HS-5 (cell line): ENCODE results near the gene PIWIL4.
"Not testable (repeated sequence)": the region's sequence is repeated elsewhere in the genome, so short reads cannot be mapped to it uniquely, and the experiment has no call there.

Source experiments
- DNase-seq: peaks from one replicate; pipeline ENCODE4 v3.0.0-alpha.2; 2012; ENCODE audit warnings: low read depth

Gene PIWIL4

DNA sequence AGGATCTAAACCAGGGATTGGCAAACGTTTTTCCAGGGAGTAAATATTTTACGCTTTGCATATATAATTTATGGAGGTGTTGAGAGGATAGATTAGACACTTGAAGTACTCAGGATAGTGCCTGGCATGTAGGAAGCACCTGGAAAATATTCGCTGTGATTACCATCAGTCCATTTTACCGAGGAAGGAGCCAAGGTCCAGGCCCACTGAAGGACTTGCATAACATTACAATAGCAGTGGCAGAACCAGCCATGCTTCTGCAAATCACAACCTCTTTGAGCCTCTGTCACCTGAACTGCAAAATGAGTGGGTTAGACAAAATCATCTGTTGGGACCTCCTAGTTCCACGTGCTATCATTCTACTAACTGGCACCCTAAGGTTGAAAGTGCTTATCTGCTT lies 18.0 kb upstream of the PIWIL4 start:
- DNase-seq, result no peak

DNA sequence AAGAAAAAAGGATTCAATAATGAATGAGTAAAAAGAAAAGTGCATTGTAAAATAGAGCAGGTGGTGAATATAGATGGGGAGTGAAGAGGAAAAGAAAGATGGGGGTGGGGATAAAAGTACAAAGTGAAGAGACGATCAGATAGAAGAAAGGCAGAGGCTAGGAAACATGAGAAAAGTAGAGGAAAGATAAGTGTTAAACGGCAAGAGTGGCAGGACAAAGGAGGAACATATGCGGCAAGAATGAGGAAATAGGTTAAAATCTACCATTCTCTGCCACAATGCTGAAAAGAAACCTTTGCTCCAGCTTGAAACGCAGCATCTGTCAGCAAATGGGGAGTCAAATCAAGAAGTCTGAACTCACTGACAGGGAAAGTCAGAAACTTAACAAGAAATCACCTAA lies 16.7 kb upstream of the PIWIL4 start:
- DNase-seq, result no peak

DNA sequence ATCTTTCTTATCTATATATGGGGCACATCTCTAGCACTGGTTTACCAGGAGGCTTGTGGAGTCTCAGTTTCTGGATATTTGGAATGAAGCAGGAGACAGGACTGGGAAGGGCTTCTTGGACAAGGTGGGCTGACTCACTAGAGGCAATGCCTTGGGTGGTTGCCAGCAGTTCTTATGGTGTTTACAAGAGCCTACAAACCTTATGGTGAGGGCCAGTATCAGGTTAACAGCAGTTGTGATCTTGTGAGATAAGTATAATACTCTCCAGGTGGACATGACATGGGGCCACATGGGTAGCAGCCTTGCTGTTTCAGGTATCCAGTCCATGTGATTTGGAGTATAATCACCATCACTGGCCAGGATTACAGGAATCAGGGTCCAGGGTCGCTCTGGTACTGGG lies 13.2 kb upstream of the PIWIL4 start:
- DNase-seq, result no peak

DNA sequence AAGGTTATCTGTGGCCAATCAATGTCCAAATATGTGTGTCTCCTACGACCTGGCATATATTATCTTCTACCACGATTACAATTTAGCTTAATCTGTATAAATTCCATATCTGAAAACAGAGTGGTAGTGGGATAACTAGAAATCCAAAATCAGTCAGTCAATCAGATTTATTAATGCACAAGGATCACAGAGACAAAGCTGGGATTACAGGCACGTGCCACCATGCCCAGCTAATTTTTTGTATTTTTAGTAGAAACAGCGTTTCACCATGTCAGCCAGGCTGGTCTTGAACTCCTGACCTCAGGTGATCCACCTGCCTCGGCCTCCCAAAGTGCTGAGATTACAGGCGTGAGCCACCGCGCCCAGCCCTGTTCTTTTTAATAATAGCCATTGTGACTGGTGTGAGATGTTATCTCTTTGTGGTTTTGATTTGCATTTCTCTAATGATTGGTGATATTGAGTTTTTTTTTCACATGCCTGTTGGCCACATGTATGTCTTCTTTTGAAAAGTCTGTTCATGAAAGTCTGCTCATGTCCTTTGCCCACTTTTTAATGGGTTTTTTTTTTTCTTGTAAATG lies 11.3 kb upstream of the PIWIL4 start:
- not testable (repeated sequence) for DNase-seq

DNA sequence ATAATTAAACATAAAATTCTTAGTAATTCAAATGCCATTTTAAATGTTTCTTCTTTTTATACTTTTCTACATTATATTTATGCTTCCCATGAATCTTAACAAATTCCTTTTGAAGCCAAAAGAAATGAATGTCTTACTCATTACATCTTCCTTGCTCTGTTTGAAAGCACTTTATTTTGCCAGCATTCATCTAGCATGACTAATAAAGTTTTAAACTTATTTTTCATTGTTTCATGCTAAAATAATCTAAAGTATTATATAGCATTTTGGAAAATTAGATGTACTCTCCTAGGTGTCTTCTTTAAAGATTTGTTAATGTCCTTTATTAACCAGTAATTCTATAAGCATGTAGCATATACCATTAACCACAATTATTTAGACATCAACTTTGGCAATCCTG lies 9.7 kb upstream of the PIWIL4 start:
- no peak for DNase-seq

DNA sequence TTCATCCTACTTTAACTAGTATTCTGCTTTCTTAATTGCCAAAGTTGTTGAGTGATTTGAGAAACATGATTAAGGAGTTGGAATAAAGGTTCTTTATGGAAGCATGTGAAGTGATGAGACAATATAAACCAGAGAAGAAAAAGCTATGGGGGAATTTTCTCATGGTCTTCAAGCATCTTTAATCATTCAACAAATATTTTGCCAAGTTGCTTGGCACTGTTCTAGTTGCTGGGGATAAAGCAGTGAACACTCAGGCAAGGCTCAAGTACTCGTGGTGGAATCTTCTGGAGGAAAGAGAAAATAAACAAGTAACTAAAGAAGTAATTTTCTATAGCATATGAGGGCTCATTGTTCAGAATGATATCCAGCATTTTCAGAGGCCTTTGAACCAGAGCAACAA lies 9.2 kb upstream of the PIWIL4 start:
- no peak for DNase-seq

DNA sequence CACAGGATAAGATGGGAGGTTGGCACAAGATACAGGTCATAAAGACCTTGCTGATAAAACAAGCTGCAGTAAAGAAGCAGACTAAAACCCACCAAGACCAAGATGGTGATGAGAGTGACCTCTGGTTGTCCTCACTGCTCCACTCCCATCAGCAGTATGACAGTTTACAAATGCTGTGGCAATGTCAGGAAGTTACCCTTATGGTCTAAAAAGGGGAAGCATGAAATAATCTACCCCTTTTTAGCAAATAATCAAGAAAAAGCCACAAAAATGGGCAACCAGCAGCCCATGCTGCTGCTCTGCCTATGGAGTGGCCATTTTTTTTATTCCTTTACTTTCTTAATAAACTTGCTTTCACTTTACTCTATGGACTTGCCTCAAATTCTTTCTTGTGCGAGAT lies 8.7 kb upstream of the PIWIL4 start:
- no peak for DNase-seq

DNA sequence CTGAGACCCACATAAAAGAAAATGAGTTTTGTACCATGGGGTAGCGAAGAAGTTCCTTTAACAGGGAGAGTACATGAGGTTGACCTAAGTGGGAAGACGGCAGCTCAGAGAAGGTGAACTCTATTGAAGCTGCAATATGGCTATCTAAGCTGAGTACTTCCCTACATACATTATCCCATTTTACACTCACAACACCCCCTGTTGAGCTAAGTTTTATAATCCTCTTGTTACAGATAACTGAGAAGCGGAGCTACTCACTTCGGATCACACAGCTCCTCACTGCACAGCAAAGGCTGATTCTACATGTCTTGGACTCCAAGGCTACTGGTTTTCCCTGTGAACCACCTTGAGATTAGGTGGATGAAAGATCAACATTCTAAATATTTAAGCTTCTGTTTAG lies 8.2 kb upstream of the PIWIL4 start:
- DNase-seq, result no peak

DNA sequence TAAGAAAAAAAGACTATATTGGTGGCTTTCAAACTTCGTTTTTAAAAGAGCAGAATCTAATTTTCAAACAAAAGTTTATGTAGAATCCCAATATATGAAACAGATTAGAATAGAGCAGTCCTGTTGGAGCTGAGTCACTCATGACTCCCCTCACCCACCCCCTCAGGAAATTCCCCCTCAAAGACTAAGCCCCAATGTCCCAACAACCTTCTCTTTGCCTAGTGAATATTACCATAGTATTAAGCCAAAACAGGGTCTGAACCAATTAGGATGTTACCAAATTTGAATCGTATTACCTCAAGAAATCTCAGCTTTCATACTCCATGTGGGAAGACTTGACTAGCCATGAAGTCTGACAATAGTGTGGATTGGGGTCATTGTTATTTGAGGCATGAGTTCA lies 7.8 kb upstream of the PIWIL4 start:
- no peak for DNase-seq

DNA sequence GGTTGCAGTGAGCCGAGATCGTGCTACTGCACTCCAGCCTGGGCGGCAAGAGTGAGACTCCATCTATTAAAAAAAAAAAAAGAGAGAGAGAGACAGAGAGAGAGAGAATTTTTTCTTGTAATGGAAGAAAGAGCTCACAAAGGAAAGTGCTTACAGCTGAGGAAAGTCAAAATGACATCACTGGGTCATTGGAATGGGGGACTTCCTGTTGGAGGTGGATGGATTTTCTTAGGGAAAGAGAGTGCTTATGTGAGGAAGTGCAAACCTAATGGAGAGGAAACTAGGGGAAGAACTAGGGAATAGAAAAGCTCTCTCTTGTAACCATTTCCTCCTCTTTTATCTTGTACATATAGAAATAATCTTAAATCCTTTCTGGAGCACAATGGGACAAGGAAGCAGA lies 6.3 kb upstream of the PIWIL4 start:
- DNase-seq, result no peak

DNA sequence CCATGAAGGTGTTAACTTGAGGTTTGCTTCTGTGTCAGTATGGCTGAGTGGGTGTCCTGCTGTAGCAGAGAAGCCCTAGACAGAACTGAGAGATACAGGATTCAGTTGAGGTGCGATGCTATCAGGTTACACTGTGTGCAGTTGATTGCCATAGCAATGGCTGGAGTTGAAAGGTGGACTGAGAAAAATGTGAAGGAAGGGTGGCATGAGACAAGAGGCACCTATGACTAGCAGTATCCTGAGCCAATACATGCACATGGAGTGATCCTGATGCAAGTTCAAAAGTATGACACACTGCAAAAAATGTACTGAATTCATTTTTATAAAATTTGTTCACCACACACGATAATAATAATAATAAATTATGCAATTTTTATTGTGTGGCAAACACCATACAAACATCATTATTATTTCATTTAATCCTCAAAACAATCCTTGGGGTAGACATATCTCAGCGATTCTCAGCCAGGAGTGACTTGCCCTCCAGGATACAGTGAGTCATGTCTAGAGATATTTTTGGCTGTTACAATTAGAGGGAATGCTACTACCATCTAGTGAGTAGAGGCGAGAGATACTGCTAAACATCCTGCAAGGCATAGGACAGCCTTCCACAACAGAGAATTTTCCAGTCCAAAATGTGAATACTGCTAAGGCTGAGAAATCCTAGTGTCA lies 3.9 kb upstream of the PIWIL4 start:
- DNase-seq, result peak; percentile 53

DNA sequence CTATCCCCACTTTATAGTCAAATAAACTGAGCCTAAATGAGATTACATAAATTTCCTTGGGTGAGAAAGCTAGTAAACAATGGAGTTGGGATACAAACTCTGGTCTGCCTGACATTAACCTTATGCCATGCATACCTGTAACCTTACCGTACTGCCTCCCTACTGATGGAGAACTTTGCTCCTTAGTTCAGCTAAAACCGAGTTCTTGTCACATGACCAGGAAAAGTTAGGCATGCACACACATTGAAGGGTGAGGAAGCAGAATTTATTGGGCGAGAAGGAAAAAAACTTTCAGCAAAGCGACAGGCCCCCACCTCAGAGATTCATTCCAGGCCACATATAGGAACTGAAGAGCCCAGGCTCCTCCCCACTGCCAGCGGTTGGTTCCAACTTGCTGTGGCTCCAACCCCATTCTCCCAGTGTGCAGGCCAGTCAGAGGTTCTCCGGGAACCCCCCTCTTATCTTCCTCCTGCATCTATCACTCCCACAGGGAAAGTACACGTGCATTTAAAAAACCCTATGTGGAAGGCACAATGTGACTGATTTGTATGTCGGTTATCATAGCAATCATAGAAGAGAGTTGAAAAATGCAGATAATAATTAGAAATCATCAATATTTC lies 3.2 kb upstream of the PIWIL4 start:
- no peak for DNase-seq

DNA sequence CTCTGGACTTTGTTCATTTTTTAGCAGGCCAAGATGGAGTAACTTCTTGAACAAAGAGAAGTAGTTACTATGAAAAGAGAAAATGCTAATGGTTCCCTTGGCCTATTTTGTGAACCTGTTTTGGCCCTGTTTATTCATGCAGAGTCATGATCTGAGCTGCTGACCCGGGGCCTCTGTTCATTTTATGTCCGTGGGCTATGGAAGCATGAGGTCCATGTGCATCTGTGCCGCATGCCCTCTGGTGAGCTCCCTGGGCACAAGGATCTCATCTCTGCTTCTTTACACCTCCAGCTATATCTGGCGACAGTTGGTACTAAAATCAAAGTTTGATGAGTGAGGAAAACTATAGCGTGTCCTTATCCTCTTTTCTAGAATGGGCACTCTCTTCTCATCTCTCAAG lies 1.0 kb downstream of the PIWIL4 start:
- no peak for DNase-seq

DNA sequence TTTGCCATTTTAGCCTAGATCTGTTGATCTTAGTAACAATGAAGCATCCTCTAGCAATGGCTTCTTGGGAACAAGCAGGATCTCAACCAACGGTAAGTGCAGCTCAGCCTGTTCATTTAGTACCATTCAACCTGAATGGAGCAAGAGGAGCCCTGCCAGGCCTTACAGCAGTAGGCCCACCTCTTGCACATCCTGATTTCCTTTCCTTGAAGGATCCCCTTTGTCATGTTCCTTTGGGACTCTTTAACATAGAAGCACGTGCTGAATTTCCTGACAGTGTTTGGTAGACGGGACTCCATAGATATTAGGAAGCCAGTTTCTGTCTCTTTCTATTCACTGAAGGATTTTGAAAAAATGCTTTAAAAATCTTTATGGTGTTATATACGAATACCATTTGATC lies 1.5 kb downstream of the PIWIL4 start:
- DNase-seq, result no peak

DNA sequence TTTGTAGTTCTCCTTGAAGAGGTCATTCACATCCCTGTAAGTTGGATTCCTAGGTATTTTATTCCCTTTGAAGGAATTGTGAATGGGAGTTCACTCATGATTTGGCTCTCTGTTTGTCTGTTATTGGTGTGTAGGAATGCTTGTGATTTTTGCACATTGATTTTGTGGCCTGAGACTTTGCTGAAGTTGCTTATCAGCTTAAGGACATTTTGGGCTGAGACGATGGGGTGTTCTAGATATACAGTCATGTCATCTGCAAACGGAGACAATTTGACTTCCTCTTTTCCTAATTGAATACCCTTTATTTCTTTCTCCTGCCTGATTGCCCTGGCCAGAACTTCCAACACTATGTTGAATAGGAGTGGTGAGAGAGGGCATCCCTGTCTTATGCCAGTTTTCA lies 5.8 kb downstream of the PIWIL4 start:
- DNase-seq, result not testable (repeated sequence)

DNA sequence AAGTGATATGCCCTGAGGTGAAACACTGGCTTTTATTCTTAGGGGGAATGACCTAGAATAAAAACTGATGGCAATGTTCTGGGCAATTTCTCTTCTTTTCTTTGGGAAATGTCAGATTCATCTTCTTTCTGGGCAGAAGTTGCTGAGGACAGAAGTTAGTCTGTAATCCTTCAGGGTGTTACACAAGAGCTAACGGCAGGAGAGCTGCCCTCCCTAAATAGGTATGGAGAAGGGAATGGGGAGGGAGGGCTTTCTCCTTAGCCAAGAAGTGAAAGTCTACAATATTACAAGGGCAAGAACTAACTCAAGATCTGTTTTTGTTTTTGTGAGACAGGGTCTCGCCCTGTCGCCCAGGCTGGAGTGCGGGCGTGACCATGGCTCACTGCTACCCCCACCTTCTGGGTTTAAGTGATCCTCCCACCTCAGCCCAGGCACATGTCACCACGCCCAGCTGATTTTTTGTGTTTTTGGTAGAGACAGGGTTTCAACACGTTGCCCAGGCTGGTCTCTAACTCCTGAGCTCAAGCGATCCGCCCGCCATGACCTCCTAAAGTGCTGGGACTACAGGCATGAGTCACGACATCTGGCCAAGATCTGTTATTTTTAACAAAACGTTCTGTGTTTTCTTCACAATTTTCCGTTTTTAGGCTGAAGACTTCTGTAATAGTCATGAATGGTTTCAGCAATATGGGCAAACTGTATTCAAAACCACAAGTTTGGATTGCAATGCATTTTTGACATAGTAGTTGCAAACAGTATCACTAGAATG lies 7.2 kb downstream of the PIWIL4 start:
- peak; percentile 47 for DNase-seq

DNA sequence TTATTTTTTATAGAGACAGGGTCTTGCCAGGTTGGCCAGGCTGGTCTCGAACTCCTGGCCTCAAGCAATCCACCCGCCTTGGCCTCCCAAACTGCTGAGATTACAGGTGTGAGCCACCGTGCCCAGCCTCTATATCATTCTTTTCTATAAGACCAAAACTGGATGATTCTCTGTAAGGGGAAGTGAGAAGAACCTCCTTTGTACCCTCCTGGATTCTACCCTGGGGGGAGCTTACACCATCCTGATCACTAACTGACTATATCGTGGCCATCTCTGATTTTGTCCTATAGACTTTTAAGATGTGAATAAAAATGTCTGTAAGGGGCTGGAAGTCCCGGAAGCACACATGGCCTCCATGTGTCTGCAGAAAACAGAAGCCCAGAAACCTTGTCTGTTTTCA lies 9.1 kb downstream of the PIWIL4 start:
- no peak for DNase-seq

DNA sequence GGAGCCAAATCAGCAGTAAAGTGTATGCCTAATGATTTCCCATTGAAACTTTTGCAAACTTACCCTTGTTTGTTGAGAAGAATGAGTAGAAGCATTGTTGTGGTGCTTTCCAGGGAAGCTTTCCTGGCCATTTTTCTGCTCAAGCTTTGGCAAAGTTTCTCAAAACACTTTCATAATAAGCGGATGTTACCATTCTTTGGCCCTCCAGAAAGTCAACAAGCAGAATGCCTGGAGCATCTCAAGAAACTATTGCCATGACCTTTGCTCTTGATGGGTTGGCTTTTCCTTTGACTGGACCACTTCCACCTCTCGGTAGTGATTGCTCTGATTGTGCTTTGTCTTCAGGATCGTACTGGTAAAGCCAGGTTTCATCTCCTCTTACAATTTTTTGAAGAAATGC lies 10.7 kb downstream of the PIWIL4 start:
- no peak for DNase-seq

DNA sequence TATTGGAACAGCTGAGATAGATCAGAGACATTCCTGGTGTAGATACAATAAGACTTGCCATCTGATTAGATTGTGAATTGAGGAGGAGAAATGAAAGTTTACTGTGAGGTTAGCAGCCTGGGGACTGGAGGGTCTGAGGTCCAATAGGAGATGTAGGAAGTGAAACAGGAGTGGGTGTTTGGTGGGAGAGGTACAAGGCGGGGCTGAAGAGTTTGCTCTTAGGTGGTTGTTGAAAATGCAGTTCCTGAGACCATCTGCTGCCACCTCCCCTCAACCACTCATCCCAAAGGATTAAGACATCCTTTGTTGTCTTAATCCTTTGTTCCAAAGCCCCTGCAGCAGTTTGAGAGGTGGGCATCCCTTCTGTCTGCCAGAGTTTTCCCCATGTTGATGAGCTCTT lies 14.8 kb downstream of the PIWIL4 start:
- DNase-seq, result no peak

DNA sequence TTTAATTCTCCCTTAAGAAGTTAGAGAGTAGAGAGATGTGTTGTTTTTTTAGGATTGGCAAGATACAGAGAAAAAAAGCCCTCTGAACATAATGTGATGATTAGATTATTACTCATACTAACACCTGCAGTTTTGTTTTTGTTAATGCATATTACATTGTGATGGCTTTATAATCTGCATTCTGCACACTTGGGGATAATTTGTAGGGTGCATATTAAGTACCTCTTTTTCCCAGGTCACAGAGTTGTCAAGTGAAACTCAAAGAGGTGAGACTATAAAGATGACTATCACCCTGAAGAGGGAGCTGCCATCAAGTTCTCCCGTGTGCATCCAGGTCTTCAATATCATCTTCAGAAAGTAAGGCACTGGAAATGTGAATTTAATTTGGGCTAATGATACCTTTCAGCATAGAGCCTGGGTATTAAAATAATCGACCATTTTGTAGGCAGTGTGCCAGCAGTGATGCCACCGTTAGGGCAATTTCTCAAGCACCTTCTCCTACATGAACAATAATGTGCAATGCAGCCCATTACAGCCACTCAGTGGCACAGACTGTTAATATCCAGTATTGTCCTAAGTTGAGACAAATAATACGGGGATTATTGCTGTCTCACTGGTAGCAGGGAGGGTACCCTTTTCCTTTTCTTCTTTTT lies 16.2 kb downstream of the PIWIL4 start:
- DNase-seq, result no peak

DNA sequence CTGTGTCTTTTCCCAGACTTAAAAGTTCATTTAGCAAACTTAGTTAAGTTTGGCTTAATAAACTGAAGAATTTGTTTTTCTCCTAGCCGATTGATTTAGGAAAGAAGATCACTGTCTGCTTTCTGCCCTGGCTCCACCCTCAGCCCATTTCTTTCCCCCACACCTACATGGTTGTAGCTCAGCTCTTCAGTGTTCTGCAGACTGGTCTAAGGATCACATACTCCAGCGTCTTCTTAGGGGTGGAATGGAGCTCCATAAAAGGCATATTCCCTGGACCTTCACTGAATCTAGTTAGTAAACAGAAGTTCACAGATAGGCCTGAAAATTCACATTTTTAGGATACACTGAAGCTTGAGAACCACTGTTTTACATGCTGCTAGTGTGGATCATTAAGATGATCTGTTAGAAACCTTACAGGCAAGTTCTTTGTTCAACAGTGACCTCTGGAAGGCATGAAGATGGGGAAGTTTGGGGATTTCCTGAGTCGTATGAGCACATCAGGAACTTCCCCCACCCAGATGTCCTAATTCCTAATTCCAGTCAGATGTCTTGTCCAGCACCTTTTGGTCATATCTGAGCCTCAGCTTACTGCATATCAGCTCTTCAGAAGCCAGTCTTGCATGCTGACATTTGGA lies 16.8 kb downstream of the PIWIL4 start:
- no peak for DNase-seq

DNA sequence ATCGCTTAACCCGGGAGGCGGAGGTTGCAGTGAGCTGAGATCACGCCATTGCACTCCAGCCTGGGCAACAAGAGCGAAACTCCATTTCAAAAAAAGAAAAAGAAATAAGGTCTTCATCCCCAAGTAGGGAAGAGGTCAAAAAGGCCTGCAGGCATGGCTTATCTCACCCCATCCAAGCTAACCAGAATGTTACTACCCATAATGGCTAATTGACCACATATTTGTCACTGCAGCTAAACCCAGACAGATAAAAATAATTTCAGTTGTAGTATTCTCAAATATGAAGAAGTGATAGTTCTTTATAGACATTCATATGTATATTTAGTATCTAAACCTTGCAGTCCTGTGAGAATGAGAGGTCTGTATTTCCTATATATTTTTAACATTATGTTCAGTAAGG lies 17.8 kb downstream of the PIWIL4 start:
- no peak for DNase-seq
